Heart left ventricle (tissue), 13 donors: ENCODE data around the gene GPR183.

Source experiments
- POLR2A ChIP-seq, 2 donors: fragments of 450-650 bp; IDR thresholded peaks; one replicate each; pipeline ENCODE4 v1.6.1; 2017; ENCODE audit warnings: antibody characterized with exemption in 2 of 2, mild to moderate bottlenecking in 2 of 2, moderate library complexity in 2 of 2
- TF ChIP-seq, protein P1 (sequence below), 12 donors: fragments of 200-600 bp; sonication (generic) in 4 of 12; IDR thresholded peaks; one replicate each; pipeline versions ENCODE4 v1.5.0 to v1.8.0; 2018 to 2022; ENCODE audit warnings: antibody characterized with exemption in 12 of 12, mild to moderate bottlenecking in 5 of 12
- donor health status: ischemic (EF 13 %, LVEDD 7.1; RV severe dilation, severe dysfunction).
- donor health status: DM: no; HTN: yes; CAD: no.
- donor health status: DM: no; HTN: no; CAD: no.
- donor health status: ischemic (EF 25% LVEDD 6.9; RV normal size, moderate dysfunction).
- donor health status: ischemic (EF 25% LVEDD 5.7; RV mildly dilated, moderate dysfunction).
- donor health status: ischemic (EF 35%, LVEDD 5.7; RV mildly dilated, moderate dysfunction).
- donor health status: nonischemic (EF 11% LVEDD 7.7; RV severe dilation, severe dysfunction).
- donor health status: DM: yes; HTN: yes; CAD: no.
- donor health status: PGD.
- donor health status: ischemic (EF 29% LVEDD 5.4; RV normal size, mild dysfunction).
- donor health status: nonischemic (EF 23%, LVEDD 6.1; RV moderate dilation, normal function).

DNA sequence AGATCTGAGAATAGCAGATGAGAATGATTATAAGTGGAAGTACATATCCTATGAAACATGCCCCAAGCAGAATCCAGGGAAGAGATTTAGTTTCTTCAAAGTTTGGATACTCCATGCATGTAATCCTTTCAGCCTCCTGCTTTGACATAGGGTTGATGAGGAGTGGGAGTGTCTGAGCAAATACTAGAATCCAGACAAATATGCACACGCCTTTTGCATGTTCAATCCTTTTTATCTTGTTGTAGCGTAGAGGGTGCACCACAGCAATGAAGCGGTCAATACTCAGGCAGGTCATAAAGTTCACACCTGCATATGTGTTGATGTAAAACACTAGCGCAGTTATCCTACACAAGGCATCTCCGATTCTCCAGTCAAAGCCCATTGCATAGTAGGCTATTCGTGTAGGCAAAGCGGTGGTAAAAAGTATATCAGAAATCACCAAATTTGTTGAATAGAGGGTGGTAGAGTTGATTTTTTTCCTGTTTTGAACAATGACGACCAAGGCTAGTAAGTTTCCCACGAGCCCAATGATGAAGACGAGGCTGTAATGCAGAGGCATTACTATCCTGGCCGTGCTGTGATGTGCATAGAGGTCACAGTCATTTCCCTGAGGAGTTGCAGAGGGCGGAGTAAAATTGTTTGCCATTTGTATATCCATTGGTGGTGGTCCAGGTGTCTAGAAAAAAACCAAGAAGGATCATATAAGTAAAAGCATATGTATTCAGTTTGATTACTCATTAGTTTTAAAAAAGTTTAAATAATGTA is 11.5 kb downstream of the GPR183 start:
- TF ChIP-seq, protein P1, sequence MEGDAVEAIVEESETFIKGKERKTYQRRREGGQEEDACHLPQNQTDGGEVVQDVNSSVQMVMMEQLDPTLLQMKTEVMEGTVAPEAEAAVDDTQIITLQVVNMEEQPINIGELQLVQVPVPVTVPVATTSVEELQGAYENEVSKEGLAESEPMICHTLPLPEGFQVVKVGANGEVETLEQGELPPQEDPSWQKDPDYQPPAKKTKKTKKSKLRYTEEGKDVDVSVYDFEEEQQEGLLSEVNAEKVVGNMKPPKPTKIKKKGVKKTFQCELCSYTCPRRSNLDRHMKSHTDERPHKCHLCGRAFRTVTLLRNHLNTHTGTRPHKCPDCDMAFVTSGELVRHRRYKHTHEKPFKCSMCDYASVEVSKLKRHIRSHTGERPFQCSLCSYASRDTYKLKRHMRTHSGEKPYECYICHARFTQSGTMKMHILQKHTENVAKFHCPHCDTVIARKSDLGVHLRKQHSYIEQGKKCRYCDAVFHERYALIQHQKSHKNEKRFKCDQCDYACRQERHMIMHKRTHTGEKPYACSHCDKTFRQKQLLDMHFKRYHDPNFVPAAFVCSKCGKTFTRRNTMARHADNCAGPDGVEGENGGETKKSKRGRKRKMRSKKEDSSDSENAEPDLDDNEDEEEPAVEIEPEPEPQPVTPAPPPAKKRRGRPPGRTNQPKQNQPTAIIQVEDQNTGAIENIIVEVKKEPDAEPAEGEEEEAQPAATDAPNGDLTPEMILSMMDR (IDR thresholded peaks at IDR 0.05): no peak
- no peak for TF ChIP-seq POLR2A (IDR thresholded peaks at IDR 0.05)
